GM23338 (cell line): ENCODE data around the gene NFYA. TPM values are rescaled to one million over a fixed set of nuclear protein-coding genes. Genes with fewer than 3 reads are reported as not detected.

ENCODE experiments used
- ATAC-seq: fragments of 200-7000 bp; cut with Tn5 transposase; 3 replicates; pipeline ENCODE4 v1.9.1; 2020
- DNase-seq: peaks from one replicate; pipeline ENCODE4 v3.0.0-alpha.2; 2015; ENCODE audit warnings: low spot score
- H2AFZ ChIP-seq: fragments of 200-600 bp; sonication (generic); 2 replicates; pipeline ENCODE4 v1.8.0; 2016; ENCODE audit warnings: antibody characterized with exemption, mild to moderate bottlenecking, moderate library complexity
- H3F3A ChIP-seq: fragments of 200-600 bp; sonication (generic); replicated peaks from 2 replicates; pipeline ENCODE4 v1.8.0; 2017; ENCODE audit warnings: antibody characterized with exemption, mixed run types, low read depth
- H3K27ac ChIP-seq: fragments of 200-600 bp; sonication (generic); 2 replicates; pipeline ENCODE4 v1.6.1; 2016; ENCODE audit warnings: low read depth
- H3K27me3 ChIP-seq: fragments of 200-600 bp; sonication (generic); 2 replicates; pipeline ENCODE4 v1.8.0; 2016; ENCODE audit warnings: mild to moderate bottlenecking, mixed run types, moderate library complexity; ENCODE audit not compliant: insufficient read depth
- H3K36me3 ChIP-seq: fragments of 200-600 bp; sonication (generic); 2 replicates; pipeline ENCODE4 v1.8.0; 2016; ENCODE audit warnings: mild to moderate bottlenecking; ENCODE audit not compliant: insufficient read depth
- H3K4me1 ChIP-seq: fragments of 200-600 bp; sonication (generic); 2 replicates; pipeline ENCODE4 v1.8.0; 2016; ENCODE audit warnings: mild to moderate bottlenecking, moderate library complexity; ENCODE audit not compliant: insufficient read depth
- H3K4me2 ChIP-seq: fragments of 200-600 bp; sonication (generic); 2 replicates; pipeline ENCODE4 v1.7.1; 2017; ENCODE audit warnings: mixed run types
- H3K4me3 ChIP-seq: fragments of 200-600 bp; sonication (generic); 2 replicates; pipeline ENCODE4 v1.6.1; 2016; ENCODE audit warnings: mixed run types
- H3K79me2 ChIP-seq: fragments of 200-600 bp; sonication (generic); replicated peaks from 2 replicates; pipeline ENCODE4 v1.8.0; 2017; ENCODE audit warnings: mild to moderate bottlenecking; ENCODE audit not compliant: insufficient read depth
- H3K9me2 ChIP-seq: fragments of 200-600 bp; sonication (generic); 2 replicates; pipeline ENCODE4 v1.8.0; 2017; ENCODE audit not compliant: insufficient read depth
- H4K20me1 ChIP-seq: fragments of 200-600 bp; sonication (generic); replicated peaks from 2 replicates; pipeline ENCODE4 v1.8.0; 2017; ENCODE audit warnings: mild to moderate bottlenecking; ENCODE audit not compliant: insufficient read depth
- H3K27ac Mint-ChIP-seq: 2 replicates; pipeline ENCODE4 v1.8.0; 2020; ENCODE audit warnings: inconsistent platforms, mild to moderate bottlenecking, moderate library complexity, mixed read lengths
- H3K27me3 Mint-ChIP-seq: 3 replicates; pipeline ENCODE4 v1.8.0; 2022; ENCODE audit warnings: low read depth, mild to moderate bottlenecking, moderate library complexity, mixed read lengths, inconsistent platforms; ENCODE audit not compliant: insufficient read depth, poor library complexity
- H3K36me3 Mint-ChIP-seq: 3 replicates; pipeline ENCODE4 v1.8.0; 2021; ENCODE audit warnings: low read depth, mild to moderate bottlenecking, inconsistent platforms, moderate library complexity, mixed read lengths
- H3K4me1 Mint-ChIP-seq: 3 replicates; pipeline ENCODE4 v1.8.0; 2020; ENCODE audit warnings: mild to moderate bottlenecking, inconsistent platforms, mixed read lengths
- H3K4me3 Mint-ChIP-seq: 3 replicates; pipeline ENCODE4 v1.8.0; 2021; ENCODE audit warnings: moderate library complexity, mild to moderate bottlenecking, inconsistent platforms, mixed read lengths
- H3K9me3 Mint-ChIP-seq: 3 replicates; pipeline ENCODE4 v1.8.0; 2020; ENCODE audit warnings: moderate library complexity, mild to moderate bottlenecking, inconsistent platforms, mixed read lengths
- JUNB ChIP-seq: IDR thresholded peaks from one replicate; pipeline ENCODE4 v1.6.1; 2016; ENCODE audit warnings: antibody characterized with exemption; ENCODE audit not compliant: unreplicated experiment
- POLR2AphosphoS5 ChIP-seq: IDR thresholded peaks from 2 replicates; pipeline ENCODE4 v1.6.1; 2016; ENCODE audit warnings: antibody characterized with exemption, low read depth
- REST ChIP-seq: IDR thresholded peaks from one replicate; pipeline ENCODE4 v1.6.1; 2018; ENCODE audit warnings: antibody characterized with exemption; ENCODE audit not compliant: unreplicated experiment
- ZNF114 ChIP-seq: fragments of 250-450 bp; sonication (Bioruptor Pico); IDR thresholded peaks from 2 replicates; pipeline ENCODE4 v1.5.0; 2020; ENCODE audit warnings: mild to moderate bottlenecking, moderate library complexity
- polyA plus RNA-seq: library from polyadenylated mRNA; unstranded; fragments of >200 nt; fragmentation: Nextera tagmentation; extraction: Ambion mirVana; gene quantifications from 2 replicates; pipeline ENCODE4 v1.2.1, GENCODE V29; 2016
- total RNA-seq: library from RNA; depleted of rRNA; stranded (reverse); fragments of >200 nt; shearing (Covaris generic); gene quantifications from 2 replicates; pipeline ENCODE4 v1.2.3, GENCODE V29; 2014
- TF ChIP-seq, protein P1 (sequence below): fragments of 250-450 bp; sonication (Bioruptor Pico); IDR thresholded peaks from 2 replicates; pipeline ENCODE4 v1.5.0; 2020; ENCODE audit warnings: mild to moderate bottlenecking, moderate library complexity

The NFYA gene
- total and polyA plus RNA-seq, 2 experiments from 2014 or later: 10.8 to 39.1 TPM

DNA sequence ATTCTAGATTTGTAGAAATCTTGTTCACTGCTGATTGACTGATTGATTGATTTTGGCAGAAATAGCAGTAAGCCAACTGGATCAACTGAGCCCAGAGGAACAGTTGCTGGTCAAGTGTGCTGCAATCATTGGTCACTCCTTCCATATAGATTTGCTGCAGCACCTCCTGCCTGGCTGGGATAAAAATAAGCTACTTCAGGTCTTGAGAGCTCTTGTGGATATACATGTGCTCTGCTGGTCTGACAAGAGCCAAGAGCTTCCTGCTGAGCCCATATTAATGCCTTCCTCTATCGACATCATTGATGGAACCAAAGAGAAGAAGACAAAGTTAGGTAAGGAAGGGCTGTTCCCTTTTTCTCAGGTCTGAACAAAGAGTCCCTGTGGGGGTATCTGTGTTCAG is 50.1 kb downstream of the NFYA start (continued):
- TF ChIP-seq, protein P1, sequence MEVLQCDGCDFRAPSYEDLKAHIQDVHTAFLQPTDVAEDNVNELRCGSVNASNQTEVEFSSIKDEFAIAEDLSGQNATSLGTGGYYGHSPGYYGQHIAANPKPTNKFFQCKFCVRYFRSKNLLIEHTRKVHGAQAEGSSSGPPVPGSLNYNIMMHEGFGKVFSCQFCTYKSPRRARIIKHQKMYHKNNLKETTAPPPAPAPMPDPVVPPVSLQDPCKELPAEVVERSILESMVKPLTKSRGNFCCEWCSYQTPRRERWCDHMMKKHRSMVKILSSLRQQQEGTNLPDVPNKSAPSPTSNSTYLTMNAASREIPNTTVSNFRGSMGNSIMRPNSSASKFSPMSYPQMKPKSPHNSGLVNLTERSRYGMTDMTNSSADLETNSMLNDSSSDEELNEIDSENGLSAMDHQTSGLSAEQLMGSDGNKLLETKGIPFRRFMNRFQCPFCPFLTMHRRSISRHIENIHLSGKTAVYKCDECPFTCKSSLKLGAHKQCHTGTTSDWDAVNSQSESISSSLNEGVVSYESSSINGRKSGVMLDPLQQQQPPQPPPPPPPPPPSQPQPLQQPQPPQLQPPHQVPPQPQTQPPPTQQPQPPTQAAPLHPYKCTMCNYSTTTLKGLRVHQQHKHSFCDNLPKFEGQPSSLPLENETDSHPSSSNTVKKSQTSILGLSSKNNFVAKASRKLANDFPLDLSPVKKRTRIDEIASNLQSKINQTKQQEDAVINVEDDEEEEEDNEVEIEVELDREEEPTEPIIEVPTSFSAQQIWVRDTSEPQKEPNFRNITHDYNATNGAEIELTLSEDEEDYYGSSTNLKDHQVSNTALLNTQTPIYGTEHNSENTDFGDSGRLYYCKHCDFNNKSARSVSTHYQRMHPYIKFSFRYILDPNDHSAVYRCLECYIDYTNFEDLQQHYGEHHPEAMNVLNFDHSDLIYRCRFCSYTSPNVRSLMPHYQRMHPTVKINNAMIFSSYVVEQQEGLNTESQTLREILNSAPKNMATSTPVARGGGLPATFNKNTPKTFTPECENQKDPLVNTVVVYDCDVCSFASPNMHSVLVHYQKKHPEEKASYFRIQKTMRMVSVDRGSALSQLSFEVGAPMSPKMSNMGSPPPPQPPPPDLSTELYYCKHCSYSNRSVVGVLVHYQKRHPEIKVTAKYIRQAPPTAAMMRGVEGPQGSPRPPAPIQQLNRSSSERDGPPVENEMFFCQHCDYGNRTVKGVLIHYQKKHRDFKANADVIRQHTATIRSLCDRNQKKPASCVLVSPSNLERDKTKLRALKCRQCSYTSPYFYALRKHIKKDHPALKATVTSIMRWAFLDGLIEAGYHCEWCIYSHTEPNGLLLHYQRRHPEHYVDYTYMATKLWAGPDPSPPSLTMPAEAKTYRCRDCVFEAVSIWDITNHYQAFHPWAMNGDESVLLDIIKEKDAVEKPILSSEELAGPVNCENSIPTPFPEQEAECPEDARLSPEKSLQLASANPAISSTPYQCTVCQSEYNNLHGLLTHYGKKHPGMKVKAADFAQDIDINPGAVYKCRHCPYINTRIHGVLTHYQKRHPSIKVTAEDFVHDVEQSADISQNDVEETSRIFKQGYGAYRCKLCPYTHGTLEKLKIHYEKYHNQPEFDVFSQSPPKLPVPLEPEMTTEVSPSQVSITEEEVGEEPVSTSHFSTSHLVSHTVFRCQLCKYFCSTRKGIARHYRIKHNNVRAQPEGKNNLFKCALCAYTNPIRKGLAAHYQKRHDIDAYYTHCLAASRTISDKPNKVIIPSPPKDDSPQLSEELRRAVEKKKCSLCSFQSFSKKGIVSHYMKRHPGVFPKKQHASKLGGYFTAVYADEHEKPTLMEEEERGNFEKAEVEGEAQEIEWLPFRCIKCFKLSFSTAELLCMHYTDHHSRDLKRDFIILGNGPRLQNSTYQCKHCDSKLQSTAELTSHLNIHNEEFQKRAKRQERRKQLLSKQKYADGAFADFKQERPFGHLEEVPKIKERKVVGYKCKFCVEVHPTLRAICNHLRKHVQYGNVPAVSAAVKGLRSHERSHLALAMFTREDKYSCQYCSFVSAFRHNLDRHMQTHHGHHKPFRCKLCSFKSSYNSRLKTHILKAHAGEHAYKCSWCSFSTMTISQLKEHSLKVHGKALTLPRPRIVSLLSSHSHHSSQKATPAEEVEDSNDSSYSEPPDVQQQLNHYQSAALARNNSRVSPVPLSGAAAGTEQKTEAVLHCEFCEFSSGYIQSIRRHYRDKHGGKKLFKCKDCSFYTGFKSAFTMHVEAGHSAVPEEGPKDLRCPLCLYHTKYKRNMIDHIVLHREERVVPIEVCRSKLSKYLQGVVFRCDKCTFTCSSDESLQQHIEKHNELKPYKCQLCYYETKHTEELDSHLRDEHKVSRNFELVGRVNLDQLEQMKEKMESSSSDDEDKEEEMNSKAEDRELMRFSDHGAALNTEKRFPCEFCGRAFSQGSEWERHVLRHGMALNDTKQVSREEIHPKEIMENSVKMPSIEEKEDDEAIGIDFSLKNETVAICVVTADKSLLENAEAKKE: no peak

DNA sequence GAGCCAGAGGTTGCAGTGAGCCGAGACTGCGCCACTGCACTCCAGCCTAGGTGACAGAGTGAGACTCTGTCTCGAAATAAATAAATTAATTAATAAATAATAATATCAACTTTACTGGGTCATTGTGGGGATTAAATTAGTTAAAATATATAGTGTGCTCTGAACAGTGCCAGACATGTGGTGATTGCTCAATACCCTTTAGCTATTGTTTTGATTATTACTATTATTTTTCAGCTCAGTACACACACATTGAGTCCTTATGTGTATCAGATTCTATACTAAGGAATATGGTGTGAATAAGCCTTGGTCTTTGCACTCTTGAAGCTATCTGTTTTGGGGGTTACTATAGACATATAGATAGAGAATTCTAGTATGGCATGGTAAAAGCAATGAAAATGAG is 52.5 kb downstream of the NFYA start:
- no peaks in the 10 kb centered on the region; the same call in 2 of the 3 replicates for H3K9me3 Mint-ChIP-seq
- H3K36me3 Mint-ChIP-seq: no peaks in the 10 kb centered on the region; the same call in 2 of the 3 replicates
- peaks cover 1% of the 10 kb centered on the region for H3K27me3 Mint-ChIP-seq
- H2AFZ ChIP-seq: no peak overlapping the region
- H3K4me1 Mint-ChIP-seq: no peaks in the 10 kb centered on the region
- no peak overlapping the region for H3K4me3 ChIP-seq
- H3K27me3 ChIP-seq: no peaks in the 10 kb centered on the region
- H3K4me3 Mint-ChIP-seq: no peak overlapping the region
- H3K27ac Mint-ChIP-seq: no peak overlapping the region
- no peaks in the 10 kb centered on the region for H3K9me2 ChIP-seq
- no peaks in the 10 kb centered on the region for H3K36me3 ChIP-seq
- DNase-seq: no peak
- no peak overlapping the region for H3K27ac ChIP-seq
- H3F3A ChIP-seq: no peaks in the 10 kb centered on the region
- no peak for ATAC-seq
- H3K79me2 ChIP-seq: no peaks in the 10 kb centered on the region
- no peaks in the 10 kb centered on the region for H3K4me1 ChIP-seq
- H4K20me1 ChIP-seq: no peaks in the 10 kb centered on the region
- H3K4me2 ChIP-seq: no peak overlapping the region
- no peak for TF ChIP-seq ZNF114
- TF ChIP-seq POLR2AphosphoS5: no peak
- TF ChIP-seq JUNB: no peak
- TF ChIP-seq, protein P1: no peak
- no peak for TF ChIP-seq REST
